Measurements from ENCODE around the gene OSTN.
A peak's percentile ranks its signal among the peaks of the same experiment; 100 is the strongest.
"Not testable (repeated sequence)": the region's sequence is repeated elsewhere in the genome, so short reads cannot be mapped to it uniquely, and the experiment has no call there.

OSTN gene

DNA sequence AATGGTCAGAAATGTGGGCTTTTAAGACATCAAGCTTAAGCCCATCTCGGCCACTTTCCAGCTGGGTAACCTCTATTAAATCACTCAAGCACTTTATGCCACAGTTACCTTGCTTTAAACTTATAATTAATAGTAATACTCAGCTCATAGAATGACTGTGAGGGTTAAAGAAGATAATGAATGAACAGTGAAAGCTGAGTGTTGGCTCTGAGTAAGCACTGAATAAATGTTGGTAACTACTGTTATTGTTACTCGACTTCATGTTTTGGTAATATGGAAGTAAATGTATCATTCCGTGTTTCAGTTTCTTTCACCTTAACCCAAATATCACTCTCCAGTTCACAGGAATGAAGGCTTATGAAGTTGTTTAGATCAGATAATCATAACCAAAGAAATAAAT, 23.9 kb upstream of the OSTN start:
- H3K27ac ChIP-seq (replicated peaks), result no peak overlapping the region
- DNase-seq (ENCODE audit: low read depth in 1 of 2, low spot score in 1 of 2), result no peak
- no peak overlapping the region for H3K4me3 ChIP-seq (replicated peaks; ENCODE audit: insufficient read depth, low read length)
- H3K27me3 ChIP-seq (ENCODE audit: insufficient read depth, poor library complexity, severe bottlenecking), result peaks cover 2% of the 10 kb centered on the region
- TF ChIP-seq SPI1 (IDR thresholded peaks at IDR 0.05; ENCODE audit: borderline replicate concordance, low read depth) (no peak), POLR2AphosphoS5 (IDR thresholded peaks at IDR 0.05; ENCODE audit: low read depth) (no peak), GABPA (IDR thresholded peaks at IDR 0.05; ENCODE audit: low read depth) (no peak), REST (IDR thresholded peaks at IDR 0.05; ENCODE audit: insufficient replicate concordance, low read depth) (no peak)
- TF ChIP-seq, protein P1, sequence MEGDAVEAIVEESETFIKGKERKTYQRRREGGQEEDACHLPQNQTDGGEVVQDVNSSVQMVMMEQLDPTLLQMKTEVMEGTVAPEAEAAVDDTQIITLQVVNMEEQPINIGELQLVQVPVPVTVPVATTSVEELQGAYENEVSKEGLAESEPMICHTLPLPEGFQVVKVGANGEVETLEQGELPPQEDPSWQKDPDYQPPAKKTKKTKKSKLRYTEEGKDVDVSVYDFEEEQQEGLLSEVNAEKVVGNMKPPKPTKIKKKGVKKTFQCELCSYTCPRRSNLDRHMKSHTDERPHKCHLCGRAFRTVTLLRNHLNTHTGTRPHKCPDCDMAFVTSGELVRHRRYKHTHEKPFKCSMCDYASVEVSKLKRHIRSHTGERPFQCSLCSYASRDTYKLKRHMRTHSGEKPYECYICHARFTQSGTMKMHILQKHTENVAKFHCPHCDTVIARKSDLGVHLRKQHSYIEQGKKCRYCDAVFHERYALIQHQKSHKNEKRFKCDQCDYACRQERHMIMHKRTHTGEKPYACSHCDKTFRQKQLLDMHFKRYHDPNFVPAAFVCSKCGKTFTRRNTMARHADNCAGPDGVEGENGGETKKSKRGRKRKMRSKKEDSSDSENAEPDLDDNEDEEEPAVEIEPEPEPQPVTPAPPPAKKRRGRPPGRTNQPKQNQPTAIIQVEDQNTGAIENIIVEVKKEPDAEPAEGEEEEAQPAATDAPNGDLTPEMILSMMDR (IDR thresholded peaks at IDR 0.05; ENCODE audit: insufficient read depth, low read length), result no peak

- TF ChIP-seq, protein P1 (IDR thresholded peaks at IDR 0.05; ENCODE audit: insufficient read depth, low read length), result no peak
- no peak for TF ChIP-seq SPI1 (IDR thresholded peaks at IDR 0.05; ENCODE audit: borderline replicate concordance, low read depth)
- no peak for TF ChIP-seq GABPA (IDR thresholded peaks at IDR 0.05; ENCODE audit: low read depth)
- no peak for TF ChIP-seq POLR2AphosphoS5 (IDR thresholded peaks at IDR 0.05; ENCODE audit: low read depth)
- TF ChIP-seq REST (IDR thresholded peaks at IDR 0.05; ENCODE audit: insufficient replicate concordance, low read depth), result no peak
- Histone ChIP-seq H3K27ac (replicated peaks) (no peak overlapping the region), H3K4me3 (replicated peaks; ENCODE audit: insufficient read depth, low read length) (no peak overlapping the region), H3K27me3 (ENCODE audit: insufficient read depth, poor library complexity, severe bottlenecking) (peaks cover 2% of the 10 kb centered on the region)
- DNase-seq (ENCODE audit: low read depth in 1 of 2, low spot score in 1 of 2), result no peak
These were observed 22.8 kb upstream of the OSTN start for GRCh38 chr3:191176038-191176785.

DNA sequence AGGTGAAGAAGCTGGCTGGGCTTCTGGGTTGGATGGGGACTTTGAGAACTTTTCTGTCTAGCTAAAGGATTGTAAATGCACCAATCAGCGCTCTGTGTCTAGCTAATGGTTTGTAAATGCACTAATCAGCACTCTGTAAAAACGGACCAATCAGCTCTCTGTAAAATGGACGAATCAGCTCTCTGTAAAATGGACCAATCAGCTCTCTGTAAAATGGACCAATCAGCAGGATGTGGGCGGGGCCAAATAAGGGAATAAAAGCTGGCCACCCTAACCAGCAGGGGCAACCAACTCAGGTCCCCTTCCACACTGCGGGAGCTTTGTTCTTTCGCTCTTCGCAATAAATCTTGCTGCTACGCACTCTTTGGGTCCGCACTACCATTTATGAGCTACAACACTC, 13.7 kb upstream of the OSTN start:
- H3K4me3 ChIP-seq (replicated peaks; ENCODE audit: insufficient read depth, low read length); H3K27ac ChIP-seq (replicated peaks); DNase-seq (ENCODE audit: low read depth in 1 of 2, low spot score in 1 of 2); H3K27me3 ChIP-seq (ENCODE audit: insufficient read depth, poor library complexity, severe bottlenecking): not testable (repeated sequence)

DNA sequence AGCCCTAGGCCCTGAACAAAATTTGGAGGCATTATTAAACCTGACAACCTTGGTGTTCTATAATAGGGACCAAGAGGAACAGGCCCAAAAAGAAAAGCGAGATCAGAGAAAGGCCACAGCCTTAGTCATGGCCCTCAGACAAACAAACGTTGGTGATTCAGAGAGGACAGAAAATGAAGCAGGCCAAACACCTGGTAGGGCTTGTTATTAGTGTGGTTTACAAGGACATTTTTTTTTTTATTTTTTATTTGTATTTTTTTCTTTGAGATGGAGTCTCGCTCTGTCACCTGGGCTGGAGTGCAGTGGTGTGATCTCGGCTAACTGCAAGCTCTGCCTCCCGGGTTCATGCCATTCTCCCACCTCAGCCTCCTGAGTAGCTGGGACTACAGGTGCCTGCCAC, 10.8 kb upstream of the OSTN start:
- H3K4me3 ChIP-seq (replicated peaks; ENCODE audit: insufficient read depth, low read length); H3K27me3 ChIP-seq (ENCODE audit: insufficient read depth, poor library complexity, severe bottlenecking); DNase-seq (ENCODE audit: low read depth in 1 of 2, low spot score in 1 of 2); H3K27ac ChIP-seq (replicated peaks): not testable (repeated sequence)

- H3K27ac ChIP-seq (replicated peaks), result peak overlapping the region; percentile 59
- not testable (repeated sequence) for DNase-seq (ENCODE audit: low read depth in 1 of 2, low spot score in 1 of 2); H3K4me3 ChIP-seq (replicated peaks; ENCODE audit: insufficient read depth, low read length); H3K27me3 ChIP-seq (ENCODE audit: insufficient read depth, poor library complexity, severe bottlenecking)
These were observed 6.8 kb upstream of the OSTN start for GRCh38 chr3:191192270-191192669.

Data from HL-60 (cell line).